ENCODE measurements around the gene CXCL13. TPM values are rescaled to one million over a fixed set of nuclear protein-coding genes. Genes with fewer than 3 reads are reported as not detected.
A peak's percentile ranks its signal among the peaks of the same experiment; 100 is the strongest.

Gene CXCL13
- total RNA-seq, 1 experiment from 2014 or later: not detected

- no peak for TF ChIP-seq SIN3A (IDR thresholded peaks at IDR 0.05; ENCODE audit: borderline replicate concordance, insufficient read depth, low read depth, low read length)
- TF ChIP-seq CTCF (IDR thresholded peaks at IDR 0.05): no peak
- no peak for TF ChIP-seq TCF7L2 (IDR thresholded peaks at IDR 0.05; ENCODE audit: low read depth, low read length)
- TF ChIP-seq, protein P1, sequence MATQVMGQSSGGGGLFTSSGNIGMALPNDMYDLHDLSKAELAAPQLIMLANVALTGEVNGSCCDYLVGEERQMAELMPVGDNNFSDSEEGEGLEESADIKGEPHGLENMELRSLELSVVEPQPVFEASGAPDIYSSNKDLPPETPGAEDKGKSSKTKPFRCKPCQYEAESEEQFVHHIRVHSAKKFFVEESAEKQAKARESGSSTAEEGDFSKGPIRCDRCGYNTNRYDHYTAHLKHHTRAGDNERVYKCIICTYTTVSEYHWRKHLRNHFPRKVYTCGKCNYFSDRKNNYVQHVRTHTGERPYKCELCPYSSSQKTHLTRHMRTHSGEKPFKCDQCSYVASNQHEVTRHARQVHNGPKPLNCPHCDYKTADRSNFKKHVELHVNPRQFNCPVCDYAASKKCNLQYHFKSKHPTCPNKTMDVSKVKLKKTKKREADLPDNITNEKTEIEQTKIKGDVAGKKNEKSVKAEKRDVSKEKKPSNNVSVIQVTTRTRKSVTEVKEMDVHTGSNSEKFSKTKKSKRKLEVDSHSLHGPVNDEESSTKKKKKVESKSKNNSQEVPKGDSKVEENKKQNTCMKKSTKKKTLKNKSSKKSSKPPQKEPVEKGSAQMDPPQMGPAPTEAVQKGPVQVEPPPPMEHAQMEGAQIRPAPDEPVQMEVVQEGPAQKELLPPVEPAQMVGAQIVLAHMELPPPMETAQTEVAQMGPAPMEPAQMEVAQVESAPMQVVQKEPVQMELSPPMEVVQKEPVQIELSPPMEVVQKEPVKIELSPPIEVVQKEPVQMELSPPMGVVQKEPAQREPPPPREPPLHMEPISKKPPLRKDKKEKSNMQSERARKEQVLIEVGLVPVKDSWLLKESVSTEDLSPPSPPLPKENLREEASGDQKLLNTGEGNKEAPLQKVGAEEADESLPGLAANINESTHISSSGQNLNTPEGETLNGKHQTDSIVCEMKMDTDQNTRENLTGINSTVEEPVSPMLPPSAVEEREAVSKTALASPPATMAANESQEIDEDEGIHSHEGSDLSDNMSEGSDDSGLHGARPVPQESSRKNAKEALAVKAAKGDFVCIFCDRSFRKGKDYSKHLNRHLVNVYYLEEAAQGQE (IDR thresholded peaks at IDR 0.05; ENCODE audit: insufficient read depth in 1 of 2, low read depth in 2 of 2, low read length in 1 of 2): no peak
- no peak for TF ChIP-seq POLR2AphosphoS5 (IDR thresholded peaks at IDR 0.05; ENCODE audit: low read depth, low read length)
- intact Hi-C loops (cut with micrococcal nuclease; ENCODE audit: unreplicated experiment) (loop anchor here (5.0 kb wide), 1 partner anchor 235 kb away; no protein-coding TSS in a partner anchor), in situ Hi-C loops (cut with HindIII; ENCODE audit: low pct_unique_long_range_greater_than_20kb, low sequenced_read_pairs) (no loop called here)
- Histone ChIP-seq H3K9me3 (ENCODE audit: control insufficient read depth, insufficient read depth, low read depth, low read length) (no peaks in the 10 kb centered on the region), H3K27ac (ENCODE audit: low read length) (no peak overlapping the region), H3K36me3 (ENCODE audit: control insufficient read depth, insufficient read depth, low read length) (no peaks in the 10 kb centered on the region), H3K4me3 (ENCODE audit: low read depth in 2 of 2, low read length in 2 of 2) (no peak overlapping the region), H3K27me3 (ENCODE audit: control insufficient read depth, insufficient read depth, low read length) (no peaks in the 10 kb centered on the region), H3K4me1 (ENCODE audit: control insufficient read depth, insufficient read depth, low read length) (no peaks in the 10 kb centered on the region)
- ATAC-seq (no peak), DNase-seq (ENCODE audit: low read depth, low spot score) (no peak)
- ChIA-PET CTCF (no interaction called here), POLR2A (interaction anchor here (0.6 kb wide), 1 partner anchor 76 kb away, joined by 5 read pairs; no protein-coding TSS in a partner anchor)
- no TSS peak for BruUV-seq (replicated peaks)
These were observed 11.6 kb downstream of the CXCL13 start for GRCh38 chr4:77617203-77617602.

- Histone ChIP-seq H3K9me3 (ENCODE audit: control insufficient read depth, insufficient read depth, low read depth, low read length) (no peaks in the 10 kb centered on the region), H3K4me3 (ENCODE audit: low read depth in 2 of 2, low read length in 2 of 2) (no peak overlapping the region), H3K4me1 (ENCODE audit: control insufficient read depth, insufficient read depth, low read length) (no peaks in the 10 kb centered on the region), H3K27ac (ENCODE audit: low read length) (no peak overlapping the region), H3K27me3 (ENCODE audit: control insufficient read depth, insufficient read depth, low read length) (no peaks in the 10 kb centered on the region), H3K36me3 (ENCODE audit: control insufficient read depth, insufficient read depth, low read length) (no peaks in the 10 kb centered on the region)
- no peak for TF ChIP-seq POLR2AphosphoS5 (IDR thresholded peaks at IDR 0.05; ENCODE audit: low read depth, low read length)
- peak; percentile 82 for TF ChIP-seq CTCF (IDR thresholded peaks at IDR 0.05)
- in situ Hi-C loops (cut with HindIII; ENCODE audit: low pct_unique_long_range_greater_than_20kb, low sequenced_read_pairs) (no loop called here), intact Hi-C loops (cut with micrococcal nuclease; ENCODE audit: unreplicated experiment) (loop anchor here (5.0 kb wide), 1 partner anchor 236 kb away; no protein-coding TSS in a partner anchor)
- no TSS peak for BruUV-seq (replicated peaks)
- ATAC-seq (peak; percentile 94), DNase-seq (ENCODE audit: low read depth, low spot score) (peak; percentile 43)
- ChIA-PET POLR2A (no interaction called here), CTCF (interaction anchor here (0.6 kb wide), 1 partner anchor 433 kb away, joined by 4 read pairs; no protein-coding TSS in a partner anchor)
These were observed 13.0 kb downstream of the CXCL13 start for GRCh38 chr4:77618383-77619241.

Data from Panc1 (cell line).